Hepatocyte (in vitro differentiated cells): ENCODE measurements around the gene ATP6V1E1.

ENCODE experiments used
- EZH2 ChIP-seq: fragments of 200-600 bp; sonication (generic); IDR thresholded peaks from 2 replicates; pipeline ENCODE4 v1.6.1; 2016; ENCODE audit warnings: antibody characterized with exemption, mild to moderate bottlenecking, borderline replicate concordance
- EZH2phosphoT487 ChIP-seq: fragments of 200-600 bp; sonication (generic); IDR thresholded peaks from one replicate; pipeline ENCODE4 v1.6.1; 2018; ENCODE audit warnings: antibody characterized with exemption, mild to moderate bottlenecking, low read depth, moderate library complexity; ENCODE audit not compliant: unreplicated experiment, severe bottlenecking
- TF ChIP-seq, protein P1 (sequence below): fragments of 200-600 bp; sonication (generic); IDR thresholded peaks from 2 replicates; pipeline ENCODE4 v1.5.1; 2016; ENCODE audit warnings: antibody characterized with exemption, mild to moderate bottlenecking; ENCODE audit not compliant: poor library complexity

DNA sequence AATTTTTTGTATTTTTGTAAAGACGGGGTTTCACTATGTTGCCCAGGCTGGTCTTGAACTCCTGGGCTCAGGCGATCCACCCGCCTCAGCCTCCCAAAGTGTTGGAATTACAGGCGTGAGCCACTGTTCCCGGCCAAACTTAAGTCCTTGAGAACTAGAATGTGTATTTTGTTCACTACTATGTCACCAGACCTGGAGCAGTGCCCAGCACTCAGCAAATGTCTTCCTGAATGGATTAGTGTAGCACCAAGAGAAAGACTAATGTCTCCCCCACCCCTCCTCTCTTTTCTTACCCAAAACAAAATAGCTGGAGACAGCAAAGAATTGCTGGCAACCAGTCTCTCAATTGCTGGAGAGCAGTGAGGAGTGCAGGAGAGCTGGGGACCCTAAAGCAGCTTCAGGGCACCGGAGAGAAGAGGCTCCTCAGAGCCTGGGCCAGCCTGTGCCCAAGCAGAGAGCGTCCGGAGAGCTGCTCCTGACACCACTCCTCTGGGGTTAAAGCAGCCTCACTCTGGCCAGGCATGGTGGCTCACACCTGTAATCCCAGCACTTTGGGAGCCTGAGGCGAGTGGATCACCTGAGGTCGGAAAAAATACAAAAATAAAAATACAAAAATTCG is 50.3 kb downstream of the ATP6V1E1 start:
- TF ChIP-seq, protein P1, sequence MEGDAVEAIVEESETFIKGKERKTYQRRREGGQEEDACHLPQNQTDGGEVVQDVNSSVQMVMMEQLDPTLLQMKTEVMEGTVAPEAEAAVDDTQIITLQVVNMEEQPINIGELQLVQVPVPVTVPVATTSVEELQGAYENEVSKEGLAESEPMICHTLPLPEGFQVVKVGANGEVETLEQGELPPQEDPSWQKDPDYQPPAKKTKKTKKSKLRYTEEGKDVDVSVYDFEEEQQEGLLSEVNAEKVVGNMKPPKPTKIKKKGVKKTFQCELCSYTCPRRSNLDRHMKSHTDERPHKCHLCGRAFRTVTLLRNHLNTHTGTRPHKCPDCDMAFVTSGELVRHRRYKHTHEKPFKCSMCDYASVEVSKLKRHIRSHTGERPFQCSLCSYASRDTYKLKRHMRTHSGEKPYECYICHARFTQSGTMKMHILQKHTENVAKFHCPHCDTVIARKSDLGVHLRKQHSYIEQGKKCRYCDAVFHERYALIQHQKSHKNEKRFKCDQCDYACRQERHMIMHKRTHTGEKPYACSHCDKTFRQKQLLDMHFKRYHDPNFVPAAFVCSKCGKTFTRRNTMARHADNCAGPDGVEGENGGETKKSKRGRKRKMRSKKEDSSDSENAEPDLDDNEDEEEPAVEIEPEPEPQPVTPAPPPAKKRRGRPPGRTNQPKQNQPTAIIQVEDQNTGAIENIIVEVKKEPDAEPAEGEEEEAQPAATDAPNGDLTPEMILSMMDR = no peak
- no peak for TF ChIP-seq EZH2
- TF ChIP-seq EZH2phosphoT487 = no peak
